MCF 10A (cell line): ENCODE measurements around the gene FOXO6. TPM values are rescaled to one million over a fixed set of nuclear protein-coding genes. Genes with fewer than 3 reads are reported as not detected.

Source experiments
- BruUV-seq: library from RNA; stranded (reverse); fragments of 400-500 nt; replicated peaks from 2 replicates; lab custom pipeline; 2021; lab: Mats Ljungman, UMichigan
- CTCF ChIA-PET: fragments of 300-600 bp; sonication (Branson Sonifier 250); formaldehyde crosslinking; extraction: SDS; loops from one replicate; lab custom pipeline; 2021; ENCODE audit warnings: antibody characterized with exemption, inconsistent platforms; lab: Yijun Ruan, JAX
- POLR2A ChIA-PET: fragments of 300-600, 350-650 bp; sonication (Branson Sonifier 250); formaldehyde crosslinking; extraction: SDS; loops from one replicate; lab custom pipeline; 2020; ENCODE audit warnings: antibody characterized with exemption, inconsistent platforms; lab: Yijun Ruan, JAX
- DNase-seq: peaks from one replicate; pipeline ENCODE4 v3.0.0-alpha.2; 2018; ENCODE audit not compliant: unreplicated experiment
- H3K27ac Mint-ChIP-seq: one replicate; pipeline ENCODE4 v1.8.0; 2022; ENCODE audit warnings: mild to moderate bottlenecking, low read depth, mixed read lengths; ENCODE audit not compliant: unreplicated experiment
- H3K27me3 Mint-ChIP-seq: one replicate; pipeline ENCODE4 v1.8.0; 2022; ENCODE audit warnings: mixed read lengths; ENCODE audit not compliant: insufficient read depth, unreplicated experiment
- H3K36me3 Mint-ChIP-seq: one replicate; pipeline ENCODE4 v1.8.0; 2022; ENCODE audit warnings: mild to moderate bottlenecking, moderate library complexity, mixed read lengths; ENCODE audit not compliant: insufficient read depth, unreplicated experiment
- H3K4me1 Mint-ChIP-seq: one replicate; pipeline ENCODE4 v1.8.0; 2022; ENCODE audit warnings: mixed read lengths; ENCODE audit not compliant: insufficient read depth, unreplicated experiment
- H3K4me3 Mint-ChIP-seq: one replicate; pipeline ENCODE4 v1.8.0; 2022; ENCODE audit warnings: mild to moderate bottlenecking, moderate library complexity, mixed read lengths; ENCODE audit not compliant: unreplicated experiment
- H3K9me3 Mint-ChIP-seq: one replicate; pipeline ENCODE4 v1.8.0; 2022; ENCODE audit warnings: mixed read lengths; ENCODE audit not compliant: unreplicated experiment
- intact Hi-C: fragments of 100-400 bp; cut with micrococcal nuclease; formaldehyde crosslinking; loops from 2 replicates; pipeline ENCODE4 v1.14.1; 2022
- total RNA-seq: library from RNA; stranded (reverse); gene quantifications from 2 replicates; pipeline ENCODE4 v1.2.3, GENCODE V29; 2022
- TF ChIP-seq, protein P1 (sequence below): fragments of 200-600 bp; IDR thresholded peaks from one replicate; pipeline ENCODE4 v1.8.0; 2022; ENCODE audit warnings: antibody characterized with exemption, mild to moderate bottlenecking; ENCODE audit not compliant: unreplicated experiment

The FOXO6 gene
- total RNA-seq, 1 experiment from 2014 or later = 0.28 TPM

DNA sequence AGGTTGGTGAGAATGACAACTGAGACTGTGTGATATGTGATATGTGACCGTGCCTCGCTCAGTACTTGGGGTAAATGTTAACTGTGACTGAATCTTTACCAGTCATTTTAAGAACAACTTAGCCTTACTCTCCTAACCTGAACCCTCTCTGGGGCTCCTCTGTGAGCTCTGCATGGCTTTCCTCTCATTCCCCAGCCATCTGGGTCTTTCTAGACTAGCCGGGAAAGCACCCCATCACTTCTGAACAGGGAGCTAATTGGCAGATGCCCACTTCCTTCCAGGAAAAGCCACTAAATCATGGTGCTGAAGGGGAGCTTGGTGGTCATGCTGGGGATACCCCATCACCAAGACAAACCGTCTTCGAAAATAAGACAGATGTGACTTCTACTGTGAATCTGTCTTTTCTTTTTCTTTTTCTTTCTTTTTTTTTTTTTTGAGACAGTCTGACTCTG lies 16.5 kb upstream of the FOXO6 start:
- POLR2A ChIA-PET = interaction anchor here (0.7 to 0.8 kb wide), 2 partner anchors 12 to 47 kb away, joined by 3 read pairs; no protein-coding TSS in a partner anchor
- Mint-ChIP-seq H3K36me3 (no peaks in the 10 kb centered on the region), H3K27me3 (no peaks in the 10 kb centered on the region), H3K27ac (no peak overlapping the region), H3K9me3 (no peaks in the 10 kb centered on the region), H3K4me1 (peaks cover 6% of the 10 kb centered on the region), H3K4me3 (no peak overlapping the region)
- TF ChIP-seq, protein P1, sequence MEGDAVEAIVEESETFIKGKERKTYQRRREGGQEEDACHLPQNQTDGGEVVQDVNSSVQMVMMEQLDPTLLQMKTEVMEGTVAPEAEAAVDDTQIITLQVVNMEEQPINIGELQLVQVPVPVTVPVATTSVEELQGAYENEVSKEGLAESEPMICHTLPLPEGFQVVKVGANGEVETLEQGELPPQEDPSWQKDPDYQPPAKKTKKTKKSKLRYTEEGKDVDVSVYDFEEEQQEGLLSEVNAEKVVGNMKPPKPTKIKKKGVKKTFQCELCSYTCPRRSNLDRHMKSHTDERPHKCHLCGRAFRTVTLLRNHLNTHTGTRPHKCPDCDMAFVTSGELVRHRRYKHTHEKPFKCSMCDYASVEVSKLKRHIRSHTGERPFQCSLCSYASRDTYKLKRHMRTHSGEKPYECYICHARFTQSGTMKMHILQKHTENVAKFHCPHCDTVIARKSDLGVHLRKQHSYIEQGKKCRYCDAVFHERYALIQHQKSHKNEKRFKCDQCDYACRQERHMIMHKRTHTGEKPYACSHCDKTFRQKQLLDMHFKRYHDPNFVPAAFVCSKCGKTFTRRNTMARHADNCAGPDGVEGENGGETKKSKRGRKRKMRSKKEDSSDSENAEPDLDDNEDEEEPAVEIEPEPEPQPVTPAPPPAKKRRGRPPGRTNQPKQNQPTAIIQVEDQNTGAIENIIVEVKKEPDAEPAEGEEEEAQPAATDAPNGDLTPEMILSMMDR = no peak
- no peak for DNase-seq
- intact Hi-C loops = no loop called here
- BruUV-seq = no TSS peak
- CTCF ChIA-PET = no interaction called here

DNA sequence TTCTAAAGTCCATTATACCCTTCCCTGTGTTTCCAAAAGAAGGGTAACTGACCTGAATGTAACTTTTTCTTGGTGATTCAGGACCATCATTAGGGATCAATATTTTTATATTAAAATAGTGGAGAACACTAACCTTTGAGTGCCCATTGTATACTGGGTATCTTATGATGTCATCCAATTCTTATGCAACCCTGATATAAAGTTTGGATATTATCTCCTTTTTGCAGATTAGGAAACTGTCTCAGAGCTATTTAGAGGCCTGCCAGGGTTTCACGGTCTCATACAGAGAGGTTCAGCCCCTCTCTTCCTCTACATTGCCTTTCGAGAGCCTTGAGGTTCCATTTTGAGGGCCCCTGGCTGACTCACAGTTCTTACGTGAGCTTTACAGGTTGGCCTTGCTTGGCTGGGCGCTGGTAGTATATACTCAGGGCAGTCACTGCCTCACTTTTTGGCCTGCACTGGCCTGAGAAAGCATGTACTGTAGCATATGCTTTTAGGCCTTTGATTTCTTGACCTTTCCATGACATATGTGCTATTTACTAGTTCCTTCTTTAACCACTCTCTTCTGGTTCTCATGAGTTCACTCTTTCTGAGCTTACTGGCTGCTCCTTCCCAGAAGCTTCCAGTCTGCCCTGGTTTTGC lies 15.7 kb upstream of the FOXO6 start:
- H3K27me3 Mint-ChIP-seq = no peaks in the 10 kb centered on the region
- no peak overlapping the region for H3K27ac Mint-ChIP-seq
- ChIA-PET CTCF (interaction anchor here (0.6 kb wide), 1 partner anchor 10 kb away, joined by 3 read pairs; no protein-coding TSS in a partner anchor), POLR2A (interaction anchor here (0.8 kb wide), 1 partner anchor 11 kb away, joined by 3 read pairs; no protein-coding TSS in a partner anchor)
- TF ChIP-seq, protein P1 = no peak
- no peak for DNase-seq
- intact Hi-C loops = no loop called here
- BruUV-seq = no TSS peak
- H3K36me3 Mint-ChIP-seq = no peaks in the 10 kb centered on the region
- peaks cover 6% of the 10 kb centered on the region for H3K4me1 Mint-ChIP-seq
- no peak overlapping the region for H3K4me3 Mint-ChIP-seq
- no peaks in the 10 kb centered on the region for H3K9me3 Mint-ChIP-seq

DNA sequence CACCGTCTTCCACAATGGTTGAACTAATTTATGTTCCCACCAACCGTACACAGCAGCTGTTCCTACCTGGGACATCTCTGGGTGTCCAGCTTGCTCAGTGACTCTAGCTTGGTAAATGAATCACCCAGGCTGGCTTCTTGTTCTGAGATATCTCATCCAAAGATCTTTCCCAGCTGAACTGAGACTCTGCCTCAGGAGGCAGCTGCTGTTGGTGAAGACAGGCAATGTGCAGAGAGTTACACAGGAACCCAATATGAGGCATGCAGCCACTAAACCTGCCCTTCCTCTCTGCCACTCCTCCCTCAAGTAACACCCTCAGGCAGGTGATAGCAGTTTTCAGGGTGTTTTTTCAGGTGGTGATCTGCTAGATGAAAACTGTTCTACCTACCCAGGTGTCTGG lies 14.0 kb upstream of the FOXO6 start:
- no TSS peak for BruUV-seq
- Mint-ChIP-seq H3K36me3 (no peaks in the 10 kb centered on the region), H3K27ac (no peak overlapping the region), H3K4me1 (peaks cover 2% of the 10 kb centered on the region), H3K27me3 (no peaks in the 10 kb centered on the region), H3K9me3 (no peaks in the 10 kb centered on the region), H3K4me3 (no peak overlapping the region)
- intact Hi-C loops = no loop called here
- TF ChIP-seq, protein P1 = no peak
- CTCF ChIA-PET = interaction anchor here (0.7 kb wide), 1 partner anchor 9 kb away, joined by 5 read pairs; no protein-coding TSS in a partner anchor
- DNase-seq = no peak
- POLR2A ChIA-PET = interaction anchor here (0.6 kb wide), 1 partner anchor 70 kb away, joined by 3 read pairs; no protein-coding TSS in a partner anchor

DNA sequence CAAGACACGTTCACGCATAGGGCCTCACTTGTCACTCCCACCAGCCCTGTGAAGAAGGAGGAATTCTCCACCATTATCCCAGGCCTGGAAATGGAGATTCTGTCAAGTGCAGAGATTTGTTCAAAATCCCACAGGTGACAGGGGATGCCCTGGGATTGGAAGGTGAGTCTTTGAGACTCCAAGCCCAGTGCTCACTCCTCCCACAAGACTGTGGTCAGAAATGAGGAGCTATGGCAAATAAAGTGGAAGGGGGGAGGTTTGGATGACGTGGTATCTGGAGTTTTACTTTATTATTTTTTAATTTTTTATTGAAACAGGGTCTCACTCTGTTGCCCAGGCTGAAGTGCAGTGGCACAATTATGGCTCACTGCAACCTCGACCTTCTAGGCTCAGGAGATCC lies 12.8 kb upstream of the FOXO6 start:
- Mint-ChIP-seq H3K36me3 (peaks cover under 1% of the 10 kb centered on the region), H3K27ac (no peak overlapping the region), H3K27me3 (no peaks in the 10 kb centered on the region), H3K9me3 (no peaks in the 10 kb centered on the region), H3K4me3 (no peak overlapping the region), H3K4me1 (no peaks in the 10 kb centered on the region)
- DNase-seq = no peak
- CTCF ChIA-PET = no interaction called here
- TF ChIP-seq, protein P1 = no peak
- no TSS peak for BruUV-seq
- intact Hi-C loops = no loop called here
- POLR2A ChIA-PET = no interaction called here
